ENCODE results near the gene MEOX2.

The MEOX2 gene

DNA sequence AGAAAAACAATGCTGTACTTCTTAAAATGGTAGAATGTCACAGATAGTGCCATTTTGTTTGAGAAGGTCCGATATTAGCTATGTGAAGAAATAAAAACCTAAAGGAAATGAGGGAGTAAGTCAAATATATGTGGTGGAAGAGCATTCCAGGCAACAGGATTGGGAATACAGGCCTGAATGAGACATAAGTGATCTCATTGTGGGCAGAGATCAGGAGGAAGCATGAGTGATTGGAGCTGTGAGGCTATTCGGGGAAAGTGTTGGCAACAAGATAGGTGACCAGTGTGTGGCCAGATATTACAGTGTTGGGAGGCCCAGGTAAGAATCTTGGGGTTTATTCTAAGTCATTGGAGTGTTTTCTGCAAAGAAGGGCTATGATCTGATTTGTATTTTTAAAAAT is 83.4 kb downstream of the MEOX2 start:
- TF ChIP-seq, protein P1, sequence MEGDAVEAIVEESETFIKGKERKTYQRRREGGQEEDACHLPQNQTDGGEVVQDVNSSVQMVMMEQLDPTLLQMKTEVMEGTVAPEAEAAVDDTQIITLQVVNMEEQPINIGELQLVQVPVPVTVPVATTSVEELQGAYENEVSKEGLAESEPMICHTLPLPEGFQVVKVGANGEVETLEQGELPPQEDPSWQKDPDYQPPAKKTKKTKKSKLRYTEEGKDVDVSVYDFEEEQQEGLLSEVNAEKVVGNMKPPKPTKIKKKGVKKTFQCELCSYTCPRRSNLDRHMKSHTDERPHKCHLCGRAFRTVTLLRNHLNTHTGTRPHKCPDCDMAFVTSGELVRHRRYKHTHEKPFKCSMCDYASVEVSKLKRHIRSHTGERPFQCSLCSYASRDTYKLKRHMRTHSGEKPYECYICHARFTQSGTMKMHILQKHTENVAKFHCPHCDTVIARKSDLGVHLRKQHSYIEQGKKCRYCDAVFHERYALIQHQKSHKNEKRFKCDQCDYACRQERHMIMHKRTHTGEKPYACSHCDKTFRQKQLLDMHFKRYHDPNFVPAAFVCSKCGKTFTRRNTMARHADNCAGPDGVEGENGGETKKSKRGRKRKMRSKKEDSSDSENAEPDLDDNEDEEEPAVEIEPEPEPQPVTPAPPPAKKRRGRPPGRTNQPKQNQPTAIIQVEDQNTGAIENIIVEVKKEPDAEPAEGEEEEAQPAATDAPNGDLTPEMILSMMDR (IDR thresholded peaks at IDR 0.05; ENCODE audit: low read depth, low read length), result no peak
- H3K4me3 ChIP-seq (ENCODE audit: low read depth, low read length), result no peak overlapping the region
- peak; percentile 22 for DNase-seq (ENCODE audit: low read depth, low spot score)
- in situ Hi-C loops (cut with HindIII; ENCODE audit: low sequenced_read_pairs), result no loop called here

DNA sequence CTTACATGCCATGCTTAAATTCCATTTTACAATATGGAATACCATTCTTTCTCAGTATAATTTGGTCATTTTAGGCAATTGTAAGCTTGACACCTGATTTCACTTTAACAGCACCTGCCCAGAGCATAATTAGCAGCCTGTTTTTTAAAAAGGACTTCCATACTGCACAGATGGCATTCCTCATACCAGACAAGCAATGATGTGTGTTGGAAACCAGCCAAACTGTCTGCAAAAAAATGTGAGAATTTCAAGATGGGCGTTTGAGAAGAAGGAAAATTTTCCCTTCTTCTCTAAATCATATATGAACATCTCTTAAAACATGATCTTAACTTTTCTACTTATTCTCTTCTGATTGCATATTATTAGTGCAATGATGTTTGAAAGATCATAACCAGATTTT is 84.2 kb downstream of the MEOX2 start:
- in situ Hi-C loops (cut with HindIII; ENCODE audit: low sequenced_read_pairs), result no loop called here
- peak; percentile 17 for DNase-seq (ENCODE audit: low read depth, low spot score)
- TF ChIP-seq, protein P1 (IDR thresholded peaks at IDR 0.05; ENCODE audit: low read depth, low read length), result no peak
- no peak overlapping the region for H3K4me3 ChIP-seq (ENCODE audit: low read depth, low read length)

DNA sequence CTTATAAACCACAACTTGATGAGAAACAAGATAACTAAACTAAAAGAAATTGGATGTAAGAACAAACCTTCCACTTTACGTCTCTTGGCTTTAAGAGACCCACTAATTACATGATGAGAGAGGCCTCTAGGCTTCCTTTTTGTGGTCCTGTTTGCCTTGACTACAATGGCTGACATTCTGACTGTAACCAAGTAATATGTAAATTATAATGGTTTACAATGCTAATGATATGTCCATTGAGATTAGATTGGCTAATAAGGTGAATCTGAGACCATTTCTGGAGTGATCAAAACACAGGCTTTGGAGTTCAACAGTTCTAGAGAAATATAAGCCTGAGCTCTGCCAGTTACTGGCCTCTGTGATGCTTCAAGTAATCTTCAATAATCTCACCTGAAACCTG is 85.3 kb downstream of the MEOX2 start:
- DNase-seq (ENCODE audit: low read depth, low spot score), result no peak
- H3K4me3 ChIP-seq (ENCODE audit: low read depth, low read length), result no peak overlapping the region
- in situ Hi-C loops (cut with HindIII; ENCODE audit: low sequenced_read_pairs), result no loop called here
- TF ChIP-seq, protein P1 (IDR thresholded peaks at IDR 0.05; ENCODE audit: low read depth, low read length), result no peak

- in situ Hi-C loops (cut with HindIII; ENCODE audit: low sequenced_read_pairs), result no loop called here
- H3K4me3 ChIP-seq (ENCODE audit: low read depth, low read length), result no peak overlapping the region
- no peak for DNase-seq (ENCODE audit: low read depth, low spot score)
- TF ChIP-seq, protein P1 (IDR thresholded peaks at IDR 0.05; ENCODE audit: low read depth, low read length), result no peak
These were observed 86.2 kb downstream of the MEOX2 start for GRCh38 chr7:15600298-15600697.

- in situ Hi-C loops (cut with HindIII; ENCODE audit: low sequenced_read_pairs), result no loop called here
- H3K4me3 ChIP-seq (ENCODE audit: low read depth, low read length), result no peak overlapping the region
- TF ChIP-seq, protein P1 (IDR thresholded peaks at IDR 0.05; ENCODE audit: low read depth, low read length), result no peak
- DNase-seq (ENCODE audit: low read depth, low spot score), result no peak
These were observed 92.0 kb downstream of the MEOX2 start for GRCh38 chr7:15594461-15594860.

- no peak overlapping the region for H3K4me3 ChIP-seq (ENCODE audit: low read depth, low read length)
- TF ChIP-seq, protein P1 (IDR thresholded peaks at IDR 0.05; ENCODE audit: low read depth, low read length), result no peak
- in situ Hi-C loops (cut with HindIII; ENCODE audit: low sequenced_read_pairs), result no loop called here
- no peak for DNase-seq (ENCODE audit: low read depth, low spot score)
These were observed 93.1 kb downstream of the MEOX2 start for GRCh38 chr7:15593382-15593781.

GRCh38 chr7:15586266-15586665 is 100.2 kb downstream of the MEOX2 start:
- in situ Hi-C loops (cut with HindIII; ENCODE audit: low sequenced_read_pairs), result no loop called here
- no peak overlapping the region for H3K4me3 ChIP-seq (ENCODE audit: low read depth, low read length)
- TF ChIP-seq, protein P1 (IDR thresholded peaks at IDR 0.05; ENCODE audit: low read depth, low read length), result no peak
- DNase-seq (ENCODE audit: low read depth, low spot score), result no peak
